ENCODE results near the gene ANKRD29. TPM values are rescaled to one million over a fixed set of nuclear protein-coding genes. Genes with fewer than 3 reads are reported as not detected.

Gene ANKRD29
- total and polyA plus RNA-seq, 2 donors (not counting 3 experiments of a cell fraction or from before 2014, with no cell fraction given): 0.03 to 2.6 TPM

DNA sequence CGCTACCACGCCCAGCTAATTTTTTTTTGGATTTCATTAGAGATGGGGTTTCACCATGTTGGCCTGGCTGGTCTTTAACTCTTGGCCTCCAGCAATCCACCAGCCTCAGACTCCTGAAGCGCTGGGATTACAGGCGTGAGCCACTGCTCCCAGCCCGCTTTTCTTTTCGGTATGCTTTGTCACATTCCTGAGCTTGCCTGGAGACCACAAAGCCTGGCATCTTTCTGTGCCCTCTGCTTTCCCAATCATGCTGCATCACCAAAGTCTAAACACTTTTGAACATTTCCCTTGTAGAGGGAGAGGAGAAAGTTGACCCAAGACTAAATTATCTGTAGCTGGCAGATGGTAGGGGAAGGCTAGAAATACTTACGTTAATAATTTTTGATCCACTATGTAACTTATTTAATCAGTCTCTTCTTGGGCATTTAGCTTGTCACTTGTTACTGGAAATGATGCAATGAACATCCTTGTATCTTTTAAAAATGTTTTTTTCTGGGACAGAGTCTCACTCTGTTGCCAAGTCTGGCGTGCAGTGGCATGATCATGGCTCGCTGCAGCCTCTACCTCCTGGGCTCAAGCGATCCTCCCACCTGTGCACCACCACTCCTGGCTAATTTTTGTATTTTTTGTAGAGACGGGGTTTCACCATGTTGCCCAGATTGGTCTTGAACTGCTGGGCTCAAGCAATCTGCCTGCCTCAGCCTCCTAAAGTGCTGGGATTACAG lies 73.7 kb downstream of the ANKRD29 start:
- Histone ChIP-seq H3K4me1 (ENCODE audit: control insufficient read depth, extremely low read depth, insufficient read depth, low read length) (peaks cover 25% of the 10 kb centered on the region), H2AFZ (ENCODE audit: low read depth, low read length) (no peak overlapping the region), H3K27me3 (ENCODE audit: control insufficient read depth in 2 of 2, insufficient read depth in 2 of 2, low read length in 2 of 2) (no peaks in the 10 kb centered on the region), H3K27ac (ENCODE audit: insufficient read depth, low read depth, low read length) (no peak overlapping the region), H4K20me1 (replicated peaks; ENCODE audit: control insufficient read depth, extremely low read depth, insufficient read depth, low read length) (no peaks in the 10 kb centered on the region), H3K36me3 (ENCODE audit: control insufficient read depth in 2 of 2, extremely low read depth in 1 of 2, insufficient read depth in 2 of 2, low read length in 2 of 2) (no peaks in the 10 kb centered on the region), H3K9me1 (replicated peaks; ENCODE audit: control insufficient read depth, extremely low read depth, insufficient read depth, low read length) (no peaks in the 10 kb centered on the region), H3K4me3 (replicated peaks in 1 of 3; ENCODE audit: insufficient read depth in 1 of 3, low read depth in 1 of 3, low read length in 3 of 3) (no peak overlapping the region), H3K4me2 (ENCODE audit: insufficient read depth, low read length) (no peak overlapping the region), H3K79me2 (ENCODE audit: control insufficient read depth, insufficient read depth, low read length) (peaks cover 21% of the 10 kb centered on the region), H3K9ac (replicated peaks; ENCODE audit: extremely low read depth, insufficient read depth, low read length) (no peak overlapping the region), H3K9me3 (replicated peaks; ENCODE audit: control insufficient read depth, insufficient read depth, low read length) (no peaks in the 10 kb centered on the region)
- no TSS peak for BruUV-seq (replicated peaks)
- dilution Hi-C loops (cut with MboI; ENCODE audit: extremely low pct_ligation_motif_present, low sequenced_read_pairs): no loop called here
- intact Hi-C loops (cut with micrococcal nuclease): no loop called here
- DNase-seq (ENCODE audit: low read depth, low spot score): no peak
- ChIA-PET POLR2A (no interaction called here), CTCF (interaction anchor here (0.9 to 1.7 kb wide), 7 partner anchors 12 to 120 kb away, joined by 3 to 4 read pairs (median 4); no protein-coding TSS in a partner anchor)
- TF ChIP-seq, protein P1, sequence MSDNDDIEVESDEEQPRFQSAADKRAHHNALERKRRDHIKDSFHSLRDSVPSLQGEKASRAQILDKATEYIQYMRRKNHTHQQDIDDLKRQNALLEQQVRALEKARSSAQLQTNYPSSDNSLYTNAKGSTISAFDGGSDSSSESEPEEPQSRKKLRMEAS (IDR thresholded peaks at IDR 0.05; ENCODE audit: insufficient read depth, insufficient read length): no peak
- no peak for TF ChIP-seq MYC (IDR thresholded peaks at IDR 0.05; ENCODE audit: low read depth, low read length)
- TF ChIP-seq JUN (IDR thresholded peaks at IDR 0.05; ENCODE audit: borderline replicate concordance, insufficient read depth, insufficient read length, low read depth): no peak
- no peak for FAIRE-seq

GRCh38 chr18:23587220-23587642 lies 75.5 kb downstream of the ANKRD29 start:
- H3K9me3 ChIP-seq (replicated peaks; ENCODE audit: control insufficient read depth, insufficient read depth, low read length): no peaks in the 10 kb centered on the region
- intact Hi-C loops (cut with micrococcal nuclease) (loop anchor here (1.0 kb wide), 1 partner anchor 71 kb away; no protein-coding TSS in a partner anchor), dilution Hi-C loops (cut with MboI; ENCODE audit: extremely low pct_ligation_motif_present, low sequenced_read_pairs) (no loop called here)
- peak overlapping the region; percentile 100 for H3K9ac ChIP-seq (replicated peaks; ENCODE audit: extremely low read depth, insufficient read depth, low read length)
- FAIRE-seq (no peak), DNase-seq (ENCODE audit: low read depth, low spot score) (no peak)
- BruUV-seq (replicated peaks): TSS peak; percentile 15
- POLR2A ChIA-PET: no interaction called here
- H4K20me1 ChIP-seq (replicated peaks; ENCODE audit: control insufficient read depth, extremely low read depth, insufficient read depth, low read length): no peaks in the 10 kb centered on the region
- H3K27me3 ChIP-seq (ENCODE audit: control insufficient read depth in 2 of 2, insufficient read depth in 2 of 2, low read length in 2 of 2): no peaks in the 10 kb centered on the region
- no peaks in the 10 kb centered on the region for H3K9me1 ChIP-seq (replicated peaks; ENCODE audit: control insufficient read depth, extremely low read depth, insufficient read depth, low read length)
- peak overlapping the region; percentile 99 for H3K27ac ChIP-seq (ENCODE audit: insufficient read depth, low read depth, low read length)
- peak overlapping the region; percentile 92 for H2AFZ ChIP-seq (ENCODE audit: low read depth, low read length)
- peaks cover 18% of the 10 kb centered on the region for H3K4me1 ChIP-seq (ENCODE audit: control insufficient read depth, extremely low read depth, insufficient read depth, low read length)
- CTCF ChIA-PET: interaction anchor here (1.3 to 2.5 kb wide), 3 partner anchors 19 to 122 kb away, joined by 3 to 10 read pairs (median 4); no protein-coding TSS in a partner anchor
- TF ChIP-seq MYC (IDR thresholded peaks at IDR 0.05; ENCODE audit: low read depth, low read length): no peak
- H3K36me3 ChIP-seq (ENCODE audit: control insufficient read depth in 2 of 2, extremely low read depth in 1 of 2, insufficient read depth in 2 of 2, low read length in 2 of 2): no peaks in the 10 kb centered on the region
- H3K4me3 ChIP-seq (replicated peaks in 1 of 3; ENCODE audit: insufficient read depth in 1 of 3, low read depth in 1 of 3, low read length in 3 of 3): peak overlapping the region in 1 of 3 experiments; percentile 52
- peak overlapping the region; percentile 90 for H3K4me2 ChIP-seq (ENCODE audit: insufficient read depth, low read length)
- peaks cover 38% of the 10 kb centered on the region for H3K79me2 ChIP-seq (ENCODE audit: control insufficient read depth, insufficient read depth, low read length)
